HEK293 (cell line): ENCODE data around the gene RFTN1.
A peak's percentile ranks its signal among the peaks of the same experiment; 100 is the strongest.

Source experiments
- ATF2 ChIP-seq: fragments of 450-650 bp; formaldehyde crosslinking; IDR thresholded peaks from 2 replicates; pipeline ENCODE4 v1.5.1; 2016; ENCODE audit warnings: missing biosample characterization, missing genetic modification characterization, low read depth
- GLI2 ChIP-seq: fragments of 450-650 bp; formaldehyde crosslinking; IDR thresholded peaks from 2 replicates; pipeline ENCODE4; 2017; ENCODE audit warnings: missing biosample characterization, missing genetic modification characterization, low read depth, borderline replicate concordance
- HOXD13 ChIP-seq: sonication (generic); formaldehyde crosslinking; IDR thresholded peaks from 2 replicates; pipeline ENCODE4 v1.8.0; 2022; ENCODE audit warnings: missing genetic modification reagents, borderline replicate concordance
- MEIS1 ChIP-seq: sonication (generic); formaldehyde crosslinking; IDR thresholded peaks from 2 replicates; pipeline ENCODE4 v1.8.1; 2022; ENCODE audit warnings: missing genetic modification reagents, mild to moderate bottlenecking, borderline replicate concordance
- SALL2 ChIP-seq: fragments of 450-650 bp; formaldehyde crosslinking; IDR thresholded peaks from 2 replicates; pipeline ENCODE4 v1.5.0; 2017; ENCODE audit warnings: missing biosample characterization, mild to moderate bottlenecking, missing genetic modification characterization, borderline replicate concordance
- ZBTB1 ChIP-seq: fragments of 450-650 bp; formaldehyde crosslinking; IDR thresholded peaks from 2 replicates; pipeline ENCODE4 v1.5.1; 2016; ENCODE audit warnings: missing biosample characterization, missing genetic modification characterization
- ZBTB6 ChIP-seq: fragments of 450-650 bp; formaldehyde crosslinking; IDR thresholded peaks from 2 replicates; pipeline ENCODE4 v1.5.1; 2017; ENCODE audit warnings: missing biosample characterization, missing genetic modification characterization
- ZEB2 ChIP-seq: fragments of 450-650 bp; formaldehyde crosslinking; IDR thresholded peaks from 2 replicates; pipeline ENCODE4 v1.5.1; 2016; ENCODE audit warnings: missing biosample characterization, missing genetic modification characterization
- ZNF133 ChIP-seq: fragments of 450-650 bp; formaldehyde crosslinking; IDR thresholded peaks from 2 replicates; pipeline ENCODE4 v1.5.1; 2016; ENCODE audit warnings: missing biosample characterization, missing genetic modification characterization
- ZNF202 ChIP-seq: fragments of 450-650 bp; formaldehyde crosslinking; IDR thresholded peaks from 2 replicates; pipeline ENCODE4 v1.5.1; 2016; ENCODE audit warnings: missing biosample characterization, missing genetic modification characterization, borderline replicate concordance
- ZNF248 ChIP-seq: fragments of 450-650 bp; formaldehyde crosslinking; IDR thresholded peaks from 2 replicates; pipeline ENCODE4 v1.5.1; 2017; ENCODE audit warnings: missing biosample characterization, missing genetic modification characterization
- ZNF280D ChIP-seq: fragments of 450-650 bp; formaldehyde crosslinking; IDR thresholded peaks from 2 replicates; pipeline ENCODE4 v1.5.1; 2016; ENCODE audit warnings: missing biosample characterization, missing genetic modification characterization
- ZNF341 ChIP-seq: fragments of 450-650 bp; formaldehyde crosslinking; IDR thresholded peaks from 2 replicates; pipeline ENCODE4; 2016; ENCODE audit warnings: low read depth, missing biosample characterization, missing genetic modification characterization
- ZNF423 ChIP-seq: fragments of 450-650 bp; formaldehyde crosslinking; IDR thresholded peaks from 2 replicates; pipeline ENCODE4 v1.5.1; 2016; ENCODE audit warnings: missing biosample characterization, missing genetic modification characterization
- ZNF518A ChIP-seq: fragments of 450-650 bp; formaldehyde crosslinking; conservative IDR thresholded peaks from 2 replicates; pipeline ENCODE4 v1.5.1; 2016; ENCODE audit warnings: low read depth, missing biosample characterization, missing genetic modification characterization
- ZNF664 ChIP-seq: fragments of 450-650 bp; formaldehyde crosslinking; IDR thresholded peaks from 2 replicates; pipeline ENCODE4 v1.5.1; 2016; ENCODE audit warnings: missing biosample characterization, missing genetic modification characterization
- ZNF670 ChIP-seq: fragments of 450-650 bp; formaldehyde crosslinking; IDR thresholded peaks from 2 replicates; pipeline ENCODE4 v1.5.1; 2016; ENCODE audit warnings: missing biosample characterization, missing genetic modification characterization, low read depth
- ZNF830 ChIP-seq: fragments of 450-650 bp; IDR thresholded peaks from 2 replicates; pipeline ENCODE4 v1.5.0; 2018; ENCODE audit warnings: missing biosample characterization, missing genetic modification characterization, low read depth, mild to moderate bottlenecking, moderate library complexity
- TF ChIP-seq, protein P1 (sequence below): fragments of 450-650 bp; IDR thresholded peaks from 2 replicates; pipeline ENCODE4 v1.5.1; 2018; ENCODE audit warnings: missing biosample characterization, missing genetic modification characterization
- TF ChIP-seq, protein P2 (sequence below): fragments of 450-650 bp; formaldehyde crosslinking; IDR thresholded peaks from 2 replicates; pipeline ENCODE4 v1.5.1; 2016; ENCODE audit warnings: missing biosample characterization, missing genetic modification characterization, borderline replicate concordance
- TF ChIP-seq, protein P3 (sequence below): IDR thresholded peaks from 2 replicates; pipeline ENCODE4 v1.6.1; 2011; ENCODE audit warnings: mild to moderate bottlenecking, low read depth, low read length, borderline replicate concordance

Gene RFTN1

DNA sequence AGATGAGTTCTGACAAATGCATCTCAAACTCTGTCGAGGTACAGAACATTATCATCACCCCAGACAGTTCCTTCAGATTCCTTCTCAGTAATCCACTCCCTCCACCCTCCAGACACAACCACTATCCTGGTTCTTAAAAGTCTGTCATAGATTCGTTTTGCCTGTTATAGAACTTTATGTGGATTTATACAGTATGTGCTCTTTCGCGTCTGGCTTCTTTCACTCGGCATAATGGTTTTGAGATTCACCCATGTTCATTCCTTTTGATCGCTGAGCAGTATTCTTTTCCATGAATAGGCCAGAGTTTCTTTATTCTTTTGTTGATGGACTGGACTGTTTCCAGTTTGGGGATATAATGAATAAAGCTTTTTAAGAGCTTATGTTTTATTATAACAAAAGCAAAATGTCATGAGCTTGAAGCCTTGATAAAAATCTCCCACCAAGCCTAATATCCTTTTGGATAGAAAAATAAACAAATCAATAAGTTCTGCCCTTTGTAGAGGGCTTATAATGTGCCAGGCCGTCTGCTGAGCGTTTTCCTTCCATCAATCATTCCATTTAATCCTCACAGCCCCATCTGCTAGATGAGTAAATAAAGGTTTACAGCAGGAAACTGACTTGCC is 21.3 kb upstream of the RFTN1 start (continued):
- TF ChIP-seq ZBTB6 (tag by site-specific recombination) (no peak), MEIS1 (CRISPR knock-in tag) (peak; percentile 42; the same call in 1 of the 2 replicates), ZEB2 (tag by site-specific recombination) (peak; percentile 37; the same call in 1 of the 2 replicates), ZNF423 (tag by site-specific recombination) (no peak), ZNF280D (no peak), HOXD13 (CRISPR knock-in tag) (no peak), ZNF670 (tag by site-specific recombination) (no peak), ZNF830 (tag by site-specific recombination) (no peak), ZNF248 (tag by site-specific recombination) (no peak), ZNF518A (no peak), ZNF341 (no peak), ZNF133 (tag by site-specific recombination) (no peak), SALL2 (tag by site-specific recombination) (no peak), ZNF202 (no peak), ATF2 (tag by site-specific recombination) (no peak), ZBTB1 (tag by site-specific recombination) (no peak), ZNF664 (tag by site-specific recombination) (0 out of 2 replicates have a peak, but pooled peaks have one; percentile 20), GLI2 (tag by site-specific recombination) (no peak)
- TF ChIP-seq, protein P1, sequence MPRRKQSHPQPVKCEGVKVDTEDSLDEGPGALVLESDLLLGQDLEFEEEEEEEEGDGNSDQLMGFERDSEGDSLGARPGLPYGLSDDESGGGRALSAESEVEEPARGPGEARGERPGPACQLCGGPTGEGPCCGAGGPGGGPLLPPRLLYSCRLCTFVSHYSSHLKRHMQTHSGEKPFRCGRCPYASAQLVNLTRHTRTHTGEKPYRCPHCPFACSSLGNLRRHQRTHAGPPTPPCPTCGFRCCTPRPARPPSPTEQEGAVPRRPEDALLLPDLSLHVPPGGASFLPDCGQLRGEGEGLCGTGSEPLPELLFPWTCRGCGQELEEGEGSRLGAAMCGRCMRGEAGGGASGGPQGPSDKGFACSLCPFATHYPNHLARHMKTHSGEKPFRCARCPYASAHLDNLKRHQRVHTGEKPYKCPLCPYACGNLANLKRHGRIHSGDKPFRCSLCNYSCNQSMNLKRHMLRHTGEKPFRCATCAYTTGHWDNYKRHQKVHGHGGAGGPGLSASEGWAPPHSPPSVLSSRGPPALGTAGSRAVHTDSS = peak; percentile 32; the same call in 1 of the 2 replicates
- TF ChIP-seq, protein P2, sequence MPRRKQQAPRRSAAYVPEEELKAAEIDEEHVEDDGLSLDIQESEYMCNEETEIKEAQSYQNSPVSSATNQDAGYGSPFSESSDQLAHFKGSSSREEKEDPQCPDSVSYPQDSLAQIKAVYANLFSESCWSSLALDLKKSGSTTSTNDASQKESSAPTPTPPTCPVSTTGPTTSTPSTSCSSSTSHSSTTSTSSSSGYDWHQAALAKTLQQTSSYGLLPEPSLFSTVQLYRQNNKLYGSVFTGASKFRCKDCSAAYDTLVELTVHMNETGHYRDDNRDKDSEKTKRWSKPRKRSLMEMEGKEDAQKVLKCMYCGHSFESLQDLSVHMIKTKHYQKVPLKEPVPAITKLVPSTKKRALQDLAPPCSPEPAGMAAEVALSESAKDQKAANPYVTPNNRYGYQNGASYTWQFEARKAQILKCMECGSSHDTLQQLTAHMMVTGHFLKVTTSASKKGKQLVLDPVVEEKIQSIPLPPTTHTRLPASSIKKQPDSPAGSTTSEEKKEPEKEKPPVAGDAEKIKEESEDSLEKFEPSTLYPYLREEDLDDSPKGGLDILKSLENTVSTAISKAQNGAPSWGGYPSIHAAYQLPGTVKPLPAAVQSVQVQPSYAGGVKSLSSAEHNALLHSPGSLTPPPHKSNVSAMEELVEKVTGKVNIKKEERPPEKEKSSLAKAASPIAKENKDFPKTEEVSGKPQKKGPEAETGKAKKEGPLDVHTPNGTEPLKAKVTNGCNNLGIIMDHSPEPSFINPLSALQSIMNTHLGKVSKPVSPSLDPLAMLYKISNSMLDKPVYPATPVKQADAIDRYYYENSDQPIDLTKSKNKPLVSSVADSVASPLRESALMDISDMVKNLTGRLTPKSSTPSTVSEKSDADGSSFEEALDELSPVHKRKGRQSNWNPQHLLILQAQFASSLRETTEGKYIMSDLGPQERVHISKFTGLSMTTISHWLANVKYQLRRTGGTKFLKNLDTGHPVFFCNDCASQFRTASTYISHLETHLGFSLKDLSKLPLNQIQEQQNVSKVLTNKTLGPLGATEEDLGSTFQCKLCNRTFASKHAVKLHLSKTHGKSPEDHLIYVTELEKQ (tag by site-specific recombination) = no peak
- TF ChIP-seq, protein P3, sequence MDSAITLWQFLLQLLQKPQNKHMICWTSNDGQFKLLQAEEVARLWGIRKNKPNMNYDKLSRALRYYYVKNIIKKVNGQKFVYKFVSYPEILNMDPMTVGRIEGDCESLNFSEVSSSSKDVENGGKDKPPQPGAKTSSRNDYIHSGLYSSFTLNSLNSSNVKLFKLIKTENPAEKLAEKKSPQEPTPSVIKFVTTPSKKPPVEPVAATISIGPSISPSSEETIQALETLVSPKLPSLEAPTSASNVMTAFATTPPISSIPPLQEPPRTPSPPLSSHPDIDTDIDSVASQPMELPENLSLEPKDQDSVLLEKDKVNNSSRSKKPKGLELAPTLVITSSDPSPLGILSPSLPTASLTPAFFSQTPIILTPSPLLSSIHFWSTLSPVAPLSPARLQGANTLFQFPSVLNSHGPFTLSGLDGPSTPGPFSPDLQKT = no peak
